Measurements from ENCODE around the gene CNTNAP2. TPM values are rescaled to one million over a fixed set of nuclear protein-coding genes. Genes with fewer than 3 reads are reported as not detected.
A peak's percentile ranks its signal among the peaks of the same experiment; 100 is the strongest.
"Not testable (repeated sequence)": the region's sequence is repeated elsewhere in the genome, so short reads cannot be mapped to it uniquely, and the experiment has no call there.

The CNTNAP2 gene
- total RNA-seq, 1 donor from 2014 or later = 0.59 TPM

GRCh38 chr7:148325208-148325607 lies 2208.6 kb downstream of the CNTNAP2 start:
- no peaks in the 10 kb centered on the region for H3K27me3 ChIP-seq (ENCODE audit: low read depth)
- no peaks in the 10 kb centered on the region for H3K9me3 ChIP-seq
- intact Hi-C loops (cut with DNase I) = no loop called here
- no peak overlapping the region for H3K27ac ChIP-seq
- no peaks in the 10 kb centered on the region for H3K4me1 ChIP-seq
- TF ChIP-seq, protein P1, sequence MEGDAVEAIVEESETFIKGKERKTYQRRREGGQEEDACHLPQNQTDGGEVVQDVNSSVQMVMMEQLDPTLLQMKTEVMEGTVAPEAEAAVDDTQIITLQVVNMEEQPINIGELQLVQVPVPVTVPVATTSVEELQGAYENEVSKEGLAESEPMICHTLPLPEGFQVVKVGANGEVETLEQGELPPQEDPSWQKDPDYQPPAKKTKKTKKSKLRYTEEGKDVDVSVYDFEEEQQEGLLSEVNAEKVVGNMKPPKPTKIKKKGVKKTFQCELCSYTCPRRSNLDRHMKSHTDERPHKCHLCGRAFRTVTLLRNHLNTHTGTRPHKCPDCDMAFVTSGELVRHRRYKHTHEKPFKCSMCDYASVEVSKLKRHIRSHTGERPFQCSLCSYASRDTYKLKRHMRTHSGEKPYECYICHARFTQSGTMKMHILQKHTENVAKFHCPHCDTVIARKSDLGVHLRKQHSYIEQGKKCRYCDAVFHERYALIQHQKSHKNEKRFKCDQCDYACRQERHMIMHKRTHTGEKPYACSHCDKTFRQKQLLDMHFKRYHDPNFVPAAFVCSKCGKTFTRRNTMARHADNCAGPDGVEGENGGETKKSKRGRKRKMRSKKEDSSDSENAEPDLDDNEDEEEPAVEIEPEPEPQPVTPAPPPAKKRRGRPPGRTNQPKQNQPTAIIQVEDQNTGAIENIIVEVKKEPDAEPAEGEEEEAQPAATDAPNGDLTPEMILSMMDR (IDR thresholded peaks at IDR 0.05) = no peak
- H3K4me3 ChIP-seq = no peak overlapping the region
- no peaks in the 10 kb centered on the region for H3K36me3 ChIP-seq
- ATAC-seq (no peak), DNase-seq (no peak)

DNA sequence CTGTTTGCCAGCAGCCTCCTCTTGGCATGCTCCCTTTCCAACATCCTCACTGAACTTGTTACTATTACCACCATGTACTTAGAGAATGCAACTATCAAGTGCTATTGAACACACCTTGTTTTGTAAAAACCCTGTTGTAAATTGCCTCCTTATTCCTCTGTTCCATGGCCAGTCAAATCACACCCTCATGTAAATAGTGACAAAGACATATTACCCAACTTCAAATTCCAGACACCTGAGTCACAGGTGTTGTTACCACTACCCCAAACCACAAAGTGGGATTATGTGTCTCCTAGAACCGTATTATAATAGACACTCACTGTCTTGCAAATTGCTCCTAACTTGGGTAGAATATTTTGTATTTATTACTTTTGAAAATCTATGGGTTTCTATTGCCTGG lies 2210.8 kb downstream of the CNTNAP2 start:
- Histone ChIP-seq H3K4me3 (no peak overlapping the region), H3K36me3 (no peaks in the 10 kb centered on the region), H3K27me3 (ENCODE audit: low read depth) (no peaks in the 10 kb centered on the region), H3K27ac (no peak overlapping the region), H3K9me3 (no peaks in the 10 kb centered on the region), H3K4me1 (no peaks in the 10 kb centered on the region)
- intact Hi-C loops (cut with DNase I) = no loop called here
- peak; percentile 29 to 77 for ATAC-seq
- no peak for DNase-seq
- TF ChIP-seq, protein P1 (IDR thresholded peaks at IDR 0.05) = no peak

DNA sequence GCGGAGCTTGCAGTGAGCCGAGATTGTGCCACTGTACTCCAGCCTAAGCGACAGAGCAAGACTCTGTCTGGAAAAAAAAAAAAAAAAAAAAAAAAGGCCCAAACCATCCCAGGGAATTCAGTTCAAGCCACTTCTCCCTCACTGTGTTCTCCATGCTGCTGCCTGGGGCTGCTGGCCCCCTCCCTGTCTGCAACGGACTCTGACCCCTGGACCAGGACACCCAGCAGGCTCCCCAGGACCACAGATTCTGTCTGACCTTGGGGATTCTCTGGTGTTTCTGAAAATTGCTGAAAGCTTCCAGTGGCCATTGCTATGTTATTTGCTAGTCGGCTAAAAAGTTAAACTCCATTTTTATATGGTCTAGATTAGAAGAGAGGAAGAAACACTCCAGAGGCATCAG lies 2212.3 kb downstream of the CNTNAP2 start:
- TF ChIP-seq, protein P1 (IDR thresholded peaks at IDR 0.05) = no peak
- no peaks in the 10 kb centered on the region for H3K27me3 ChIP-seq (ENCODE audit: low read depth)
- no peak overlapping the region for H3K27ac ChIP-seq
- no peaks in the 10 kb centered on the region for H3K4me1 ChIP-seq
- ATAC-seq (no peak), DNase-seq (no peak)
- H3K36me3 ChIP-seq = no peaks in the 10 kb centered on the region
- intact Hi-C loops (cut with DNase I) = no loop called here
- no peaks in the 10 kb centered on the region for H3K9me3 ChIP-seq
- no peak overlapping the region for H3K4me3 ChIP-seq

- H3K9me3 ChIP-seq = no peaks in the 10 kb centered on the region
- TF ChIP-seq, protein P1 (IDR thresholded peaks at IDR 0.05) = no peak
- intact Hi-C loops (cut with DNase I) = no loop called here
- H3K4me1 ChIP-seq = no peaks in the 10 kb centered on the region
- no peak overlapping the region for H3K4me3 ChIP-seq
- ATAC-seq (no peak), DNase-seq (no peak)
- H3K27ac ChIP-seq = no peak overlapping the region
- no peaks in the 10 kb centered on the region for H3K36me3 ChIP-seq
- no peaks in the 10 kb centered on the region for H3K27me3 ChIP-seq (ENCODE audit: low read depth)
Observed at GRCh38 chr7:148330124-148330818, 2213.7 kb downstream of the CNTNAP2 start.

GRCh38 chr7:148330822-148331221 lies 2214.2 kb downstream of the CNTNAP2 start:
- H3K27me3 ChIP-seq (ENCODE audit: low read depth) = no peaks in the 10 kb centered on the region
- H3K4me1 ChIP-seq = no peaks in the 10 kb centered on the region
- no peaks in the 10 kb centered on the region for H3K9me3 ChIP-seq
- H3K4me3 ChIP-seq = no peak overlapping the region
- no peak for DNase-seq
- H3K36me3 ChIP-seq = no peaks in the 10 kb centered on the region
- no peak for ATAC-seq
- intact Hi-C loops (cut with DNase I) = no loop called here
- no peak overlapping the region for H3K27ac ChIP-seq
- TF ChIP-seq, protein P1 (IDR thresholded peaks at IDR 0.05) = no peak

- H3K27me3 ChIP-seq (ENCODE audit: low read depth); H3K27ac ChIP-seq; intact Hi-C loops (cut with DNase I); H3K36me3 ChIP-seq; DNase-seq; H3K4me1 ChIP-seq; H3K4me3 ChIP-seq; ATAC-seq; H3K9me3 ChIP-seq: not testable (repeated sequence)
Observed at GRCh38 chr7:148331456-148331855, 2214.9 kb downstream of the CNTNAP2 start.

All from lower lobe of right lung (tissue), 2 donors.